ENCODE data around the gene MAGEA8. TPM values are rescaled to one million over a fixed set of nuclear protein-coding genes. Genes with fewer than 3 reads are reported as not detected.
"Not testable (repeated sequence)": the region's sequence is repeated elsewhere in the genome, so short reads cannot be mapped to it uniquely, and the experiment has no call there.

MAGEA8 gene
- total RNA-seq, 1 experiment from 2014 or later = not detected

- intact Hi-C loops (cut with micrococcal nuclease; ENCODE audit: unreplicated experiment) = no loop called here
- TF ChIP-seq EZH2 (IDR thresholded peaks at IDR 0.05; ENCODE audit: borderline replicate concordance, low read depth, low read length, poor library complexity, severe bottlenecking) = no peak
- no peak for TF ChIP-seq CTCF (conservative IDR thresholded peaks at IDR 0.05; ENCODE audit: low read depth, low read length)
- H3K27me3 ChIP-seq (replicated peaks; ENCODE audit: insufficient read depth, low read depth, low read length, poor library complexity) = no peaks in the 10 kb centered on the region
- no peak overlapping the region for H3K27ac ChIP-seq (ENCODE audit: low read depth, low read length, poor library complexity, severe bottlenecking)
- no peak overlapping the region for H3K4me3 ChIP-seq (ENCODE audit: low read depth, low read length, poor library complexity, severe bottlenecking)
- no peaks in the 10 kb centered on the region for H3K4me1 ChIP-seq (ENCODE audit: insufficient read depth, low read length, poor library complexity, severe bottlenecking)
- no peaks in the 10 kb centered on the region for H3K9me3 ChIP-seq (ENCODE audit: low read depth, low read length, poor library complexity, severe bottlenecking)
- BruUV-seq (replicated peaks) = no TSS peak
- ChIA-PET CTCF (no interaction called here), POLR2A (ENCODE audit: low non-redundant PET) (no interaction called here)
- DNase-seq (ENCODE audit: low spot score) = no peak
- no peaks in the 10 kb centered on the region for H3K36me3 ChIP-seq (ENCODE audit: insufficient read depth, low read length, poor library complexity, severe bottlenecking)
Observed at GRCh38 chrX:149877157-149877556, 3.8 kb upstream of the MAGEA8 start.

GRCh38 chrX:149877636-149878035, 3.3 kb upstream of the MAGEA8 start:
- CTCF ChIA-PET = no interaction called here
- Histone ChIP-seq H3K4me1 (ENCODE audit: insufficient read depth, low read length, poor library complexity, severe bottlenecking) (no peaks in the 10 kb centered on the region), H3K27ac (ENCODE audit: low read depth, low read length, poor library complexity, severe bottlenecking) (no peak overlapping the region), H3K36me3 (ENCODE audit: insufficient read depth, low read length, poor library complexity, severe bottlenecking) (no peaks in the 10 kb centered on the region), H3K27me3 (replicated peaks; ENCODE audit: insufficient read depth, low read depth, low read length, poor library complexity) (no peaks in the 10 kb centered on the region), H3K4me3 (ENCODE audit: low read depth, low read length, poor library complexity, severe bottlenecking) (no peak overlapping the region), H3K9me3 (ENCODE audit: low read depth, low read length, poor library complexity, severe bottlenecking) (no peaks in the 10 kb centered on the region)
- POLR2A ChIA-PET (ENCODE audit: low non-redundant PET) = no interaction called here
- intact Hi-C loops (cut with micrococcal nuclease; ENCODE audit: unreplicated experiment) = no loop called here
- no TSS peak for BruUV-seq (replicated peaks)
- TF ChIP-seq EZH2 (IDR thresholded peaks at IDR 0.05; ENCODE audit: borderline replicate concordance, low read depth, low read length, poor library complexity, severe bottlenecking) = no peak
- TF ChIP-seq CTCF (conservative IDR thresholded peaks at IDR 0.05; ENCODE audit: low read depth, low read length) = no peak
- DNase-seq (ENCODE audit: low spot score) = peak; percentile 7

GRCh38 chrX:149890828-149891227, 9.8 kb downstream of the MAGEA8 start:
- CTCF ChIA-PET; H3K27me3 ChIP-seq (replicated peaks; ENCODE audit: insufficient read depth, low read depth, low read length, poor library complexity); H3K4me1 ChIP-seq (ENCODE audit: insufficient read depth, low read length, poor library complexity, severe bottlenecking); intact Hi-C loops (cut with micrococcal nuclease; ENCODE audit: unreplicated experiment); H3K9me3 ChIP-seq (ENCODE audit: low read depth, low read length, poor library complexity, severe bottlenecking); DNase-seq (ENCODE audit: low spot score); BruUV-seq (replicated peaks); POLR2A ChIA-PET (ENCODE audit: low non-redundant PET); H3K36me3 ChIP-seq (ENCODE audit: insufficient read depth, low read length, poor library complexity, severe bottlenecking); H3K27ac ChIP-seq (ENCODE audit: low read depth, low read length, poor library complexity, severe bottlenecking); H3K4me3 ChIP-seq (ENCODE audit: low read depth, low read length, poor library complexity, severe bottlenecking): not testable (repeated sequence)

- DNase-seq (ENCODE audit: low spot score) = no peak
- POLR2A ChIA-PET (ENCODE audit: low non-redundant PET) = no interaction called here
- Histone ChIP-seq H3K4me3 (ENCODE audit: low read depth, low read length, poor library complexity, severe bottlenecking) (no peak overlapping the region), H3K27me3 (replicated peaks; ENCODE audit: insufficient read depth, low read depth, low read length, poor library complexity) (no peaks in the 10 kb centered on the region), H3K36me3 (ENCODE audit: insufficient read depth, low read length, poor library complexity, severe bottlenecking) (no peaks in the 10 kb centered on the region), H3K9me3 (ENCODE audit: low read depth, low read length, poor library complexity, severe bottlenecking) (no peaks in the 10 kb centered on the region), H3K4me1 (ENCODE audit: insufficient read depth, low read length, poor library complexity, severe bottlenecking) (no peaks in the 10 kb centered on the region), H3K27ac (ENCODE audit: low read depth, low read length, poor library complexity, severe bottlenecking) (no peak overlapping the region)
- intact Hi-C loops (cut with micrococcal nuclease; ENCODE audit: unreplicated experiment) = no loop called here
- TF ChIP-seq EZH2 (IDR thresholded peaks at IDR 0.05; ENCODE audit: borderline replicate concordance, low read depth, low read length, poor library complexity, severe bottlenecking) (no peak), CTCF (conservative IDR thresholded peaks at IDR 0.05; ENCODE audit: low read depth, low read length) (no peak)
- BruUV-seq (replicated peaks) = no TSS peak
- CTCF ChIA-PET = no interaction called here
Observed at GRCh38 chrX:149898554-149898953, 17.6 kb downstream of the MAGEA8 start.
